WERI-Rb-1 (cell line): ENCODE data around the gene SYNJ2.

Experiments used
- DNase-seq: peaks from one replicate; pipeline ENCODE4 v3.0.0-alpha.2; 2020
- H3K27ac ChIP-seq: fragments of 250-450 bp; sonication (Bioruptor Pico); 2 replicates; pipeline ENCODE4 v1.5.1; 2020; ENCODE audit warnings: mild to moderate bottlenecking, moderate library complexity
- H3K27me3 ChIP-seq: fragments of 250-450 bp; sonication (Bioruptor Pico); 2 replicates; pipeline ENCODE4 v1.5.1; 2021; ENCODE audit warnings: mild to moderate bottlenecking, low read depth, moderate library complexity; ENCODE audit not compliant: insufficient read depth, severe bottlenecking
- H3K36me3 ChIP-seq: fragments of 250-450 bp; sonication (Bioruptor Pico); 2 replicates; pipeline ENCODE4 v1.5.1; 2020; ENCODE audit warnings: mild to moderate bottlenecking, moderate library complexity
- H3K4me3 ChIP-seq: 2 replicates; pipeline ENCODE4 v1.5.1; 2011; ENCODE audit warnings: low read depth, mild to moderate bottlenecking, control low read depth, low read length
- H3K9me3 ChIP-seq: fragments of 250-450 bp; sonication (Bioruptor Pico); 2 replicates; pipeline ENCODE4 v1.5.1; 2021; ENCODE audit warnings: mild to moderate bottlenecking, moderate library complexity; ENCODE audit not compliant: severe bottlenecking
- TF ChIP-seq, protein P1 (sequence below): IDR thresholded peaks from 2 replicates; pipeline ENCODE4 v1.5.1; 2011; ENCODE audit warnings: low read depth, mild to moderate bottlenecking, control low read depth, inconsistent platforms, low read length

The SYNJ2 gene

DNA sequence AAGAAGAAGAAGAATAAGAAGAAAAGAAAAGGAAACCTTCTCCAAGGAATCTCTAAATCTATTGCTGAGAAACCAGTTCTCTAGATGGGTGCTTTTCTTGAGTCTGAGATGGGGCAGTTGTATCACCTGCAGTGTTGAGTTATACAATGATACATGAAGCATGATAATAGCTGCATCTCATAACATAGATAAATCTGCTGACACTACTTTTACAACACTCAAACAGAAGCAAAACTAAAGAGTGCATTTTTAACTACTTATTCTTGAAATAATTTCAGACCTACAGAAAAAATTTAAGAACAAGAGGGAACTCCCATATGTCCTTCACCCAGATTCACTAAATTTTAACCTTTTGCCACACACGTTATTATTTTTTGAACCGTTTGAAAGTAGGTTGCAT, 70.3 kb downstream of the SYNJ2 start:
- TF ChIP-seq, protein P1, sequence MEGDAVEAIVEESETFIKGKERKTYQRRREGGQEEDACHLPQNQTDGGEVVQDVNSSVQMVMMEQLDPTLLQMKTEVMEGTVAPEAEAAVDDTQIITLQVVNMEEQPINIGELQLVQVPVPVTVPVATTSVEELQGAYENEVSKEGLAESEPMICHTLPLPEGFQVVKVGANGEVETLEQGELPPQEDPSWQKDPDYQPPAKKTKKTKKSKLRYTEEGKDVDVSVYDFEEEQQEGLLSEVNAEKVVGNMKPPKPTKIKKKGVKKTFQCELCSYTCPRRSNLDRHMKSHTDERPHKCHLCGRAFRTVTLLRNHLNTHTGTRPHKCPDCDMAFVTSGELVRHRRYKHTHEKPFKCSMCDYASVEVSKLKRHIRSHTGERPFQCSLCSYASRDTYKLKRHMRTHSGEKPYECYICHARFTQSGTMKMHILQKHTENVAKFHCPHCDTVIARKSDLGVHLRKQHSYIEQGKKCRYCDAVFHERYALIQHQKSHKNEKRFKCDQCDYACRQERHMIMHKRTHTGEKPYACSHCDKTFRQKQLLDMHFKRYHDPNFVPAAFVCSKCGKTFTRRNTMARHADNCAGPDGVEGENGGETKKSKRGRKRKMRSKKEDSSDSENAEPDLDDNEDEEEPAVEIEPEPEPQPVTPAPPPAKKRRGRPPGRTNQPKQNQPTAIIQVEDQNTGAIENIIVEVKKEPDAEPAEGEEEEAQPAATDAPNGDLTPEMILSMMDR: no peak
- DNase-seq: no peak
- Histone ChIP-seq H3K36me3 (no peaks in the 10 kb centered on the region; the same call in none of the 2 replicates), H3K27ac (no peak overlapping the region), H3K27me3 (no peaks in the 10 kb centered on the region), H3K4me3 (no peak overlapping the region), H3K9me3 (no peaks in the 10 kb centered on the region)

DNA sequence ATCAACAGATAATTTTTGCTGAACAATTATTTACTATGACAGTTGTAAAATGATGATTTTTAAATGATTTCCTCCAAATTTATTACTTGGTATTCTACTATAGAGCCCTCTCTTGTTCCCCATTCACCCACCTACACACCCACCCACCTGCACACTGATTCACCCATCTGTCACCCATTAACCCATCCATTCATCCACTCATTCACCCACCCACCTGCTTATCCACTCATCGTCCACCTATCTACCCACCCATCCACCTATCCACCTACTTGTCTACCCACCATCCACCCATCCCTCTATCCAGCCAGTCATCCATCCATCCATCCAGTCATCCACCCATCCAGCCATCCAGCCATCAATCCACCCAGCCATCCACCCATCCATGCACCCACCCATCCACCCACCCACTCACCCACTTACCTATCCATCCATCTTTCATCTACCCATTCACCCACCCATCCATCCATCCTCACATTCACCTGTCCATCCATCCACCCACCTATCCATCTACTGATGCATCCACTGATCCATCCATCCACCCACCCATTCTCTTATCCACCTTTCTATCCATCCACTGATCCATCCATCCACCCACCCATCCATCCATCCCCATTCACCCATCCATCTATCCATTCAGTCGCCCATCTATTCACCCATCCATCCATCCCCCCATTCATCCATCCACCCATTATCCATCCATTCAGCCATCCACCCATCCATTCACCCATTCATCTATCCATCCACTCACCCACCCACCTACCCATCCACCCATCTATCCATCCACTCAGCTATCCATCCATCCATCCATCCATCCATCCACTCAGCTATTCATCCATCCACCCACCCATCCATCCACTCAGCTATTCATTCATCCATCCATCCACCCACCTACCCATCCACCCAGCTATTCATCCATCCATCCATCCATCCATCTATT, 72.0 kb downstream of the SYNJ2 start:
- DNase-seq: no peak
- H3K27ac ChIP-seq: no peak overlapping the region
- H3K27me3 ChIP-seq: no peaks in the 10 kb centered on the region
- TF ChIP-seq, protein P1: no peak
- H3K9me3 ChIP-seq: no peaks in the 10 kb centered on the region
- H3K4me3 ChIP-seq: no peak overlapping the region
- H3K36me3 ChIP-seq: no peaks in the 10 kb centered on the region; the same call in 1 of the 2 replicates

DNA sequence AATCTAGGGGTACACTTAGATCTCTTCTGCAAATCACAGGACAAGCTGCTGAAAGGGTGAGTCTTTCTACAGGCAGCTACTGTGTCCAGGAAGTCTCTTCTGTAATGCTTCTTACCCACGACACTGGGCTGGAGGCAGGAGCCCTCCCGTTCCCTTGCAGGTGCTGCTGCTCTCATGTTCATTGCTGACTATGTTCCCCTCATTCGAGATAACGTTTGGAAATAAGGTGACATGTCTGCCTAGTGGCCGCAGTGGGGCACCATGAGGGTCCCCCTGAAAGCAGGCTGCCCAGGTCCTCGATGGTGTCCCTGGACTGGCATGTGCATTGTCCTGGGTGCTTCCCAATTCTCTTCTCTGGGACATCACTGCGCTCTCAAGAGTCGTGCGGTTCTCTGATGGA, 74.7 kb downstream of the SYNJ2 start:
- H3K36me3 ChIP-seq: no peaks in the 10 kb centered on the region; the same call in 1 of the 2 replicates

DNA sequence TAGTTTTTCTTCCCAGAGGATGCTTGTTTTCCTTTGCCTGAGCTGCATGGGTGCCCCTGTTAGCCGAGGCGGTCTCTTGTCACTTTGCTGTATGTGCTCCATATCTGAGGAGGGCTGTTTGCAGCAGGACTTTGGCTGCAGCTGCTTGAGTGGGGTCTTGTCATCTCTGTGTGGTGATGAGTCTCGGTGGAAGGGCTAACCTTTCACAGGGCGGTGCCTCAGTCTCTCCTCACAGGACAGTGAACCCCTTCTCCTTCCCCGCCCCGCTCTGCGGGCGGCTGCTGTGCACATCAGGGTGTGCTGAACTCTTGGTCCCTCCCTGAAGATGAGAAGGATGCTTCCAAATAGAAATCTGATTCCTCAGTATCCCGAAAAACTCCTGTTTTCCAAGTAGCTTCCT, 75.1 kb downstream of the SYNJ2 start:
- Histone ChIP-seq H3K4me3 (no peak overlapping the region), H3K27ac (no peak overlapping the region), H3K27me3 (no peaks in the 10 kb centered on the region), H3K9me3 (no peaks in the 10 kb centered on the region), H3K36me3 (no peaks in the 10 kb centered on the region; the same call in 1 of the 2 replicates)
- TF ChIP-seq, protein P1: no peak
- DNase-seq: no peak

More for the DNA sequence above, 74.7 kb downstream of the SYNJ2 start:
- TF ChIP-seq, protein P1: no peak
- Histone ChIP-seq H3K27me3 (no peaks in the 10 kb centered on the region), H3K4me3 (no peak overlapping the region), H3K27ac (no peak overlapping the region), H3K9me3 (no peaks in the 10 kb centered on the region)
- DNase-seq: no peak

DNA sequence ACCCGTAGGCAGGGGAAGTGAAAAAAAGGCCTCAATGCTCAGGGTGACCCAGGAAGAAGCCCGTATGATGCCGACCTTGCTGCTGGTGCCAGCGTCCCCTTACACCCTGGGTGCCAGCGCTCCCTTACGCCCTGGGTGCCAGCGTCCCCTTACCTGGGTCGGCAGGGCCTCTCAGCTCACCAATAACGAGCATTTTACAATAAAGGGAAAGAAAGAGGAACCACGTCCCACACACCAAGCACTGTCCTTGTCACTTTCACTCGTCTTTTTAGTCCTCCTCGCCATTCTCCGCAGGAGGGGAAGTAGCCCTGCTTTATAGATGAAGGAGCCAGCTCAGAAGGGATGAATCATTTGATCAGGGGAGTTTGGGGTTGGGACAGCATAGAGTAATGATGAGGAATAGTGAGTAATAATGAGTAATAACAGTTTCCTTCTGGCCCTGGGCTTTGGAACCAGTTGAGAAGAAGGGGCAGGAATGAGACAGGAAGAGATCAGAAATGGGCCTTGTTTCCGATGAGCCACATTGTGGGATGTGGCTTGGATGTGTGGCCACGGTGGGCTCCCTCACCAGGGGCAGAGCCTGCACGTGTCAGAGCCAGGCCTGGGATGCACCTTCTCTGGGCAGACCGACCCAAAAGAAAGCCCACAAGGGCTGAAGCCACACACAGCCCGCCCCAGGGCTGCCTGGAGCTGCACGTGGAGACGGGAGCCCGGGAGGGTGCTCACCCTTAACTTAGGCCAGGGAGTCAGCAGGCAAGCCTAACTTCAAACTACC, 75.7 kb downstream of the SYNJ2 start:
- Histone ChIP-seq H3K27me3 (no peaks in the 10 kb centered on the region), H3K36me3 (no peaks in the 10 kb centered on the region; the same call in 1 of the 2 replicates), H3K9me3 (no peaks in the 10 kb centered on the region), H3K27ac (no peak overlapping the region), H3K4me3 (no peak overlapping the region)
- TF ChIP-seq, protein P1: no peak
- DNase-seq: no peak
